ENCODE results near the gene KIAA1755.
"Not testable (repeated sequence)": the region's sequence is repeated elsewhere in the genome, so short reads cannot be mapped to it uniquely, and the experiment has no call there.

The KIAA1755 gene

DNA sequence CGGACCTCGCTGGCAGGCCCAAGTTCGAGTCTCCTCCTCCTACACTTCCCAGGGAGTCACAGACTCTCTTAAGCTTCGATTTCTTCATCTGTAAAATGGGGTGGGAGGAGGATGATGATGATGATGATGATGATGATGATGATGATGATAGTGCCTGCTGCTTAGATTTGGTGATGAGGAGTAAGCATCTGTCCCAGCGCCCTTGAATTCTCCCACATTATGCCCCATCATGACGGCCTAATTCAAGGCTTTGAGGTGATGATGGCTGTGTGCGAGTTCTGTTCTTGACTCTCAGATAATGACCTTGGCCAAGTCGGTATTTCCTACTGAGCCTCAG is 487 bp upstream of the KIAA1755 start:
- H3K4me1 ChIP-seq: no peaks in the 10 kb centered on the region
- TF ChIP-seq, protein P1, sequence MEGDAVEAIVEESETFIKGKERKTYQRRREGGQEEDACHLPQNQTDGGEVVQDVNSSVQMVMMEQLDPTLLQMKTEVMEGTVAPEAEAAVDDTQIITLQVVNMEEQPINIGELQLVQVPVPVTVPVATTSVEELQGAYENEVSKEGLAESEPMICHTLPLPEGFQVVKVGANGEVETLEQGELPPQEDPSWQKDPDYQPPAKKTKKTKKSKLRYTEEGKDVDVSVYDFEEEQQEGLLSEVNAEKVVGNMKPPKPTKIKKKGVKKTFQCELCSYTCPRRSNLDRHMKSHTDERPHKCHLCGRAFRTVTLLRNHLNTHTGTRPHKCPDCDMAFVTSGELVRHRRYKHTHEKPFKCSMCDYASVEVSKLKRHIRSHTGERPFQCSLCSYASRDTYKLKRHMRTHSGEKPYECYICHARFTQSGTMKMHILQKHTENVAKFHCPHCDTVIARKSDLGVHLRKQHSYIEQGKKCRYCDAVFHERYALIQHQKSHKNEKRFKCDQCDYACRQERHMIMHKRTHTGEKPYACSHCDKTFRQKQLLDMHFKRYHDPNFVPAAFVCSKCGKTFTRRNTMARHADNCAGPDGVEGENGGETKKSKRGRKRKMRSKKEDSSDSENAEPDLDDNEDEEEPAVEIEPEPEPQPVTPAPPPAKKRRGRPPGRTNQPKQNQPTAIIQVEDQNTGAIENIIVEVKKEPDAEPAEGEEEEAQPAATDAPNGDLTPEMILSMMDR (IDR thresholded peaks at IDR 0.05; ENCODE audit: low read depth, low read length): no peak
- H3K9me3 ChIP-seq: no peaks in the 10 kb centered on the region
- no peaks in the 10 kb centered on the region for H3K36me3 ChIP-seq
- H3K27me3 ChIP-seq: peaks cover 30% of the 10 kb centered on the region
- DNase-seq: no peak
- H3K4me3 ChIP-seq (ENCODE audit: low read depth, low read length): no peak overlapping the region

DNA sequence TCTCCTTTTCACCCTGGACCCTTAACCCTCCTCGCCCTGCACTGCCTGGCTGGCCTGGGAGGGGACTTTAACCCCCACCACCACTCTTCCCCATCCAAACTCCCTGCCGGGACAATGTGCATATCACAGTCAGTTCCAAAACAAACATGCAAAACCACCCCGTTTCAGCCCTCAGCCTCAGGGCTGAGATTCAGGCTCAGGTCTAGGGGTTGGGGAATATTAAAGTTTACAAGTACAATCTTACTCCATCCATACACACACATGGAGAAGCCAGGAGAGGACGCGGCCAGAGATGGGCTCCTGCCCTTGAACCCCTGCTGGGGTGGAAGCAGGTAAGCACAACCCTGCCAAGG is 534 bp downstream of the KIAA1755 start:
- Histone ChIP-seq H3K9me3 (no peaks in the 10 kb centered on the region), H3K27me3 (peaks cover 24% of the 10 kb centered on the region), H3K36me3 (no peaks in the 10 kb centered on the region), H3K4me3 (ENCODE audit: low read depth, low read length) (no peak overlapping the region), H3K4me1 (no peaks in the 10 kb centered on the region)
- DNase-seq: no peak
- TF ChIP-seq, protein P1 (IDR thresholded peaks at IDR 0.05; ENCODE audit: low read depth, low read length): no peak

DNA sequence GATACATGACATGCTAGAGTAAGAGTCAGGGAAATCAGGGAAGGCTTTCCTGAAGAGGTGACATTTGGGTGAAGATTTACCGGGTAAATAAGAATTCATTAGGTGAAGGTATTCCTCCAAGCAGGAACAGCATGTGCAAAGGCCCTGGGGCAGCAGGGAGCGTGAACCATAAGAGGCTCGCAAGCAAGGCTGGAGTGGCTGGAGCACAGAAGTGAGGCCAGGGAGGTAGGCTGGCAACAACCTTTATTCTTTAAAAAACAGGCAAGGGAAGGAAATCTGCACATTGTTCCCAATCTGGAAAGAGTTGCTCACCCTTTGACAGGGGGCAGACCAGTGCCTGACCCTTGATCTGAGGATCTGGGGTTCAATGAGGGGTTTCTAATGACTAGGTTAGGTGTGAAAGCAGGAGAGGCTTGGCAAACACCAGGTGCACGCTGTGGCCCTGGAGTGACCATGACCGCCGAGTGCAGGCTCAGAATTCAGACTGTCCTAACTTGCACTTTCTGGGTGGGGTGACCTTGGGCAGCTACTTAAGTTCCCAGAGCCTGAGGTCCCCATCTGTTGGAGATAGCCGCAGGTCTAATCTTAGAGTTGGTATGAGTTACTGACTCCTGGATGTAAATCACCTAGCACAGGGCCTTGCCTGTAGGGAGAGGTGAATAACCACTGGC is 1.9 kb downstream of the KIAA1755 start:
- Histone ChIP-seq H3K36me3 (no peaks in the 10 kb centered on the region), H3K9me3 (no peaks in the 10 kb centered on the region), H3K4me1 (no peaks in the 10 kb centered on the region), H3K4me3 (ENCODE audit: low read depth, low read length) (no peak overlapping the region), H3K27me3 (peaks cover 24% of the 10 kb centered on the region)
- TF ChIP-seq, protein P1 (IDR thresholded peaks at IDR 0.05; ENCODE audit: low read depth, low read length): no peak
- DNase-seq: no peak

DNA sequence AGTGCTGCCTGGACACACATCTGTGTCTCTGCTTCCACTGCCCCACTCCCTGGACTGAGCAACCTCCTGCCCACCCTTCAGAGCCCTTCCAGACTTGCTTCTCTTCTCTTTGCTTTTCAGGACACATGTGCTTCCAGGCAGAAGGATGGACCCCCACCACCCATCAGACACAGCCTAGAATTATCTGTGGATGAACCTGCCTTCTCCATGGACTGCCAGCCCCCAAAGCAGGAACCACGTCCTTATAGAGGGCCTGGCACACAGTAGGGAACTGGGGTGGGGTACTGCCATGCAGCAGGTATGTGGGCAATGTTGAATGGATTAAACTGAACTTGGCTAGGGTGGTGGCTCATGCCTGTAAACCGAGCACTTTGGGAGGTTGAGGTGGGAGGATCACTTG is 3.6 kb downstream of the KIAA1755 start:
- Histone ChIP-seq H3K9me3 (no peaks in the 10 kb centered on the region), H3K4me3 (ENCODE audit: low read depth, low read length) (no peak overlapping the region), H3K36me3 (no peaks in the 10 kb centered on the region), H3K27me3 (peaks cover 20% of the 10 kb centered on the region), H3K4me1 (no peaks in the 10 kb centered on the region)
- TF ChIP-seq, protein P1 (IDR thresholded peaks at IDR 0.05; ENCODE audit: low read depth, low read length): no peak
- DNase-seq: no peak

DNA sequence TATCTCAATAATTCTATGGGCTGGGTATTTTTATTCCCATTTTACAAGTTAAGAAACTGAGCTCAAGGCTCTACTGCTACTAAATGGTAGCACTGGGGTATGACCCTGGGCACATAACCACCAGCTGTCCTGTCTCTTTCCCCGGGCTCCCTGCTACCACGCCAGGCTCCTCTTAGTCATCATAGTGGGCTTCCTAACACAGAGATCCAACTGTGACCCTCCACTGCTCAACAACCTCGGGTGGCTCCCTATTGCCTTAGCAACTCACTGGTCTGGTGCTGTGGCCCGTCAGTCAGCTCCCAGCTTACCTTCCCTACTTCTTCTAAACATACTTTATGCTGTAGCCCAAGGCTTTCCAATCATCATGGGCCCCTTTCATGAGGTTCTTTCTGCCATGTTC is 4.5 kb downstream of the KIAA1755 start:
- no peaks in the 10 kb centered on the region for H3K9me3 ChIP-seq
- TF ChIP-seq, protein P1 (IDR thresholded peaks at IDR 0.05; ENCODE audit: low read depth, low read length): no peak
- H3K36me3 ChIP-seq: no peaks in the 10 kb centered on the region
- no peak overlapping the region for H3K4me3 ChIP-seq (ENCODE audit: low read depth, low read length)
- peaks cover 18% of the 10 kb centered on the region for H3K27me3 ChIP-seq
- no peak for DNase-seq
- H3K4me1 ChIP-seq: no peaks in the 10 kb centered on the region

DNA sequence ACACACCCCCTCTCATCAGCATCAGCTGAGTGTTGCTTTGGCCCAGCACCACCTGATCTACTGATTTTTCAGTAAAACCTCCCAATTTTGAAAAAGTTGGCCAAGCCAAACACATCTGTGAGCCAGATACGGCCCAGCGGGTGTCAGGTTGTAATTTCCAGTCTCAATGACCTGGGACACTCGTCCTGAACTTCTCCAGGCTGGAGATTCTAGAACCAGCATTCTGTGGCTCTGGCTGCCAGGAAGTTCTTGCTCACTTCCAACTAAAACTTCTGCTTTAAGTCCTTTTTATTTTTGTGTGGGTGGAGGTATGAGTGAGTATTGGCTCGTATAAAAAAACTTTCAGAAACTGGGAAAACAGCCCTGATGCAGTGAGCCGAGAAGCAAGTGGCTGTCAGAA is 5.1 kb downstream of the KIAA1755 start:
- TF ChIP-seq, protein P1 (IDR thresholded peaks at IDR 0.05; ENCODE audit: low read depth, low read length): no peak

DNA sequence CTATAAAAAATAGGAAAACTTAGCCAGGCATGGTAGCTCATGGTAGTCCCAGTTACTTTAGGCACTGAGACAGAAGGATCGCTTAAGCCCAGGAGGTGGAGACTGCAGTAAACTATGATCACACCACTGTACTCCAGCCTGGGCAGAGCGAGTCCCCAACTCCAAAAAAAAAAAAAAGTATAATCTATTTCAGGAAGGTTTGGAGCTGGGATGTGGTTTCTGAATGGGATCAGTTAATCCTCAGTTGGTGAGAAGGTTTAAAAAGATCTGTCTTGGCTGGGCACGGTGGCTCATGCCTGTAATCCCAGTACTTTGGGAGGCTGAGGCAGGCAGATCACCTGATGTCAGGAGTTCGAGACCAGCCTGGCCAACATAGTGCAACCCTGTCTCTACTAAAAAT is 5.9 kb downstream of the KIAA1755 start:
- not testable (repeated sequence) for H3K9me3 ChIP-seq; H3K27me3 ChIP-seq; H3K4me3 ChIP-seq (ENCODE audit: low read depth, low read length); H3K4me1 ChIP-seq; H3K36me3 ChIP-seq; DNase-seq

More for the DNA sequence above, 5.1 kb downstream of the KIAA1755 start:
- Histone ChIP-seq H3K27me3 (peaks cover 14% of the 10 kb centered on the region), H3K4me1 (no peaks in the 10 kb centered on the region), H3K36me3 (no peaks in the 10 kb centered on the region), H3K9me3 (no peaks in the 10 kb centered on the region), H3K4me3 (ENCODE audit: low read depth, low read length) (no peak overlapping the region)
- no peak for DNase-seq

Data from BE2C (cell line).